IPS-15b (cell line): Measurements from ENCODE around the gene TIE1.

Experiments used
- H3K27me3 ChIP-seq: one replicate; pipeline ENCODE4 v1.6.1; 2013; ENCODE audit warnings: low read length; ENCODE audit not compliant: control insufficient read depth, insufficient read depth
- H3K36me3 ChIP-seq: one replicate; pipeline ENCODE4 v1.6.1; 2013; ENCODE audit warnings: low read length; ENCODE audit not compliant: control insufficient read depth, insufficient read depth
- H3K4me1 ChIP-seq: one replicate; pipeline ENCODE4 v1.6.1; 2013; ENCODE audit warnings: mild to moderate bottlenecking, low read length; ENCODE audit not compliant: control insufficient read depth, insufficient read depth
- H3K4me3 ChIP-seq: one replicate; pipeline ENCODE4 v1.5.1; 2013; ENCODE audit warnings: low read depth, low read length
- H3K9ac ChIP-seq: one replicate; pipeline ENCODE4 v1.6.1; 2013; ENCODE audit warnings: low read depth, mild to moderate bottlenecking, low read length
- H3K9me3 ChIP-seq: one replicate; pipeline ENCODE4 v1.6.1; 2013; ENCODE audit warnings: mild to moderate bottlenecking, low read length; ENCODE audit not compliant: control insufficient read depth, insufficient read depth

The TIE1 gene

DNA sequence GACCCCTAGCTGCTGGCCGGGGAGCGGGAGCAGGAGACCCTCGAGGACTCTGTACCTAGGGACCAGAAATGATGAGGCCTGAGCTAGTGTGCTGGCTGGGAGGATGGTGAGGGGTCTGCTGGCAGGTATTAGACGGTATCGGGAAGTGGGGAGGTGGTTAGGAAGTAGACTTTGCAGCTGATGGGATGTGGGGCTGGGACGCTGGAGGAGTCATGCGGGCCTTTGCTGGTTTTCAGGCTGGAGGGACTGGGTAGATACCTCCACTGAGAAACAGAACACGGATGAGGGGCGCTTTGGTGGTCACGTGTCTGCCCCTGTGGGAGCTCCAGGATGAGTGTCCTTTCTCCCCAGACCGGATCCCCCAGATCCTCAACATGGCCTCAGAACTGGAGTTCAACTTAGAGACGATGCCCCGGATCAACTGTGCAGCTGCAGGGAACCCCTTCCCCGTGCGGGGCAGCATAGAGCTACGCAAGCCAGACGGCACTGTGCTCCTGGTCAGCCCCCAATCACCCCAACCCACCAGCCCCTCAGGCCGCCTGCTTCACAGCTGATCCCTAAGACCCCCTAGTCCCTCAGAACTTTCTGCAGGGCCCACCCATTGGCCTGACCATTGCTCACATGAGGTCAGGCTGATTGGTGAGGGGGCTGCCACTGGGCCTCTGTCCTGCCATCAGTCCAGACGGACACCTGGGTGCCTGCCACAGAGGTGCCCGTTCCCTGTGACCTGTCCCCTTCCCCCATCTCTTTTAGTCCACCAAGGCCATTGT lies 8.0 kb downstream of the TIE1 start:
- no peak overlapping the region for H3K4me3 ChIP-seq

DNA sequence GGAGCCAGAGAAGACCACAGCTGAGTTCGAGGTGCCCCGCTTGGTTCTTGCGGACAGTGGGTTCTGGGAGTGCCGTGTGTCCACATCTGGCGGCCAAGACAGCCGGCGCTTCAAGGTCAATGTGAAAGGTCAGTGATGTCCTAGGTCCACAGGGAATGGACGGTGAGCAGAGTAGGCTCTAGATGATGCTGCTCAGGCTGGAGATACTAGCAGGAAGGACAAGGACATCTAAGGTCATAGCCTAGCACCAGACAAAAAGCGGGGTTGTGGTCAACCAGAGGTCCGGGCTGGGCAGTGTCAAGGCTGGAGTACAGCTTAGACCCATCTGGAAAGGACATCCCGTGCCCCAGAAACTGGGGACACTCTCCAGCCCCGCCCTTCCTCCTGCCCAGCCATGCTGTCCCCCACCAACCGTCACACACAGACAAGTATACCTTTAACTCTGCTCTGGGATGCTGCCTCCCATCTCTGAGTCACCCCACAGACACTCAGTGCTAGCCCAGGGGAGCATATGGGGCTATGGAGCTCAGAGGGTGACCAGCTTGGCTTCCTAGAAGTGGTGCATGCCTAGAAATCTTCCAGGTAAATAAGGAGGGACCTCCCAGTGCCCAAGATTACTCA lies 8.7 kb downstream of the TIE1 start:
- Histone ChIP-seq H3K9me3 (no peaks in the 10 kb centered on the region), H3K27me3 (no peaks in the 10 kb centered on the region), H3K9ac (no peak overlapping the region), H3K36me3 (no peaks in the 10 kb centered on the region), H3K4me3 (no peak overlapping the region), H3K4me1 (no peaks in the 10 kb centered on the region)

More for the DNA sequence above, 8.0 kb downstream of the TIE1 start:
- no peaks in the 10 kb centered on the region for H3K36me3 ChIP-seq
- no peaks in the 10 kb centered on the region for H3K4me1 ChIP-seq
- no peak overlapping the region for H3K9ac ChIP-seq
- H3K9me3 ChIP-seq, result no peaks in the 10 kb centered on the region
- no peaks in the 10 kb centered on the region for H3K27me3 ChIP-seq

DNA sequence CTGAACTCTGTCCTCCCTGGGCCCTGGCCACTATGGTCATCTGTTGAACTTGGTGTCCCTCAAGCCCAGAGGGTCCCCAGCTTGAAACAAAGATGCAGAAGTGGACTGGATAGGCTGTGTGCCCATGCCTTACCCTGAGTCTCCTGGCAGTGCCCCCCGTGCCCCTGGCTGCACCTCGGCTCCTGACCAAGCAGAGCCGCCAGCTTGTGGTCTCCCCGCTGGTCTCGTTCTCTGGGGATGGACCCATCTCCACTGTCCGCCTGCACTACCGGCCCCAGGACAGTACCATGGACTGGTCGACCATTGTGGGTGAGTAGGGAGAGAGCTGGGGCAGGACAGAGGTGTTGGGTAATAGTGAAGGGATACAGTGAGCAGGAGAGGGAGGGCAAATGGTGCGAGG lies 10.7 kb downstream of the TIE1 start:
- no peaks in the 10 kb centered on the region for H3K4me1 ChIP-seq
- no peaks in the 10 kb centered on the region for H3K9me3 ChIP-seq
- H3K4me3 ChIP-seq, result no peak overlapping the region
- H3K27me3 ChIP-seq, result no peaks in the 10 kb centered on the region
- H3K9ac ChIP-seq, result no peak overlapping the region
- no peaks in the 10 kb centered on the region for H3K36me3 ChIP-seq

DNA sequence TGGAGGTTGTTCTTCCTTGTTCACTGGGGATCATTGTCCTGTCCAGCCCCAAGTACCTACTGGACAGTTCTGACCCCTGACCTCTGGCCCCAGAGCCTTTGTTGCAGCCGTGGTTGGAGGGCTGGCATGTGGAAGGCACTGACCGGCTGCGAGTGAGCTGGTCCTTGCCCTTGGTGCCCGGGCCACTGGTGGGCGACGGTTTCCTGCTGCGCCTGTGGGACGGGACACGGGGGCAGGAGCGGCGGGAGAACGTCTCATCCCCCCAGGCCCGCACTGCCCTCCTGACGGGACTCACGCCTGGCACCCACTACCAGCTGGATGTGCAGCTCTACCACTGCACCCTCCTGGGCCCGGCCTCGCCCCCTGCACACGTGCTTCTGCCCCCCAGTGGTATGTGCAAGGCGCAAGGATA lies 11.4 kb downstream of the TIE1 start:
- no peaks in the 10 kb centered on the region for H3K4me1 ChIP-seq
- no peak overlapping the region for H3K4me3 ChIP-seq
- no peak overlapping the region for H3K9ac ChIP-seq
- H3K9me3 ChIP-seq, result no peaks in the 10 kb centered on the region
- no peaks in the 10 kb centered on the region for H3K27me3 ChIP-seq
- no peaks in the 10 kb centered on the region for H3K36me3 ChIP-seq

- H3K9me3 ChIP-seq, result no peaks in the 10 kb centered on the region
- no peak overlapping the region for H3K9ac ChIP-seq
- H3K4me1 ChIP-seq, result no peaks in the 10 kb centered on the region
- H3K4me3 ChIP-seq, result no peak overlapping the region
- H3K27me3 ChIP-seq, result no peaks in the 10 kb centered on the region
- no peaks in the 10 kb centered on the region for H3K36me3 ChIP-seq
Observed at GRCh38 chr1:43312663-43313515, 12.1 kb downstream of the TIE1 start.

- no peak overlapping the region for H3K4me3 ChIP-seq
- H3K27me3 ChIP-seq, result no peaks in the 10 kb centered on the region
- no peaks in the 10 kb centered on the region for H3K36me3 ChIP-seq
- H3K9me3 ChIP-seq, result no peaks in the 10 kb centered on the region
- H3K9ac ChIP-seq, result no peak overlapping the region
- H3K4me1 ChIP-seq, result peaks cover 2% of the 10 kb centered on the region
Observed at GRCh38 chr1:43313771-43314170, 13.0 kb downstream of the TIE1 start.

- peaks cover 2% of the 10 kb centered on the region for H3K4me1 ChIP-seq
- no peak overlapping the region for H3K4me3 ChIP-seq
- no peak overlapping the region for H3K9ac ChIP-seq
- no peaks in the 10 kb centered on the region for H3K9me3 ChIP-seq
- H3K36me3 ChIP-seq, result no peaks in the 10 kb centered on the region
- H3K27me3 ChIP-seq, result no peaks in the 10 kb centered on the region
Observed at GRCh38 chr1:43314233-43314632, 13.5 kb downstream of the TIE1 start.

GRCh38 chr1:43315481-43315880 lies 14.7 kb downstream of the TIE1 start:
- Histone ChIP-seq H3K27me3 (no peaks in the 10 kb centered on the region), H3K4me3 (no peak overlapping the region), H3K4me1 (peaks cover 2% of the 10 kb centered on the region), H3K36me3 (no peaks in the 10 kb centered on the region), H3K9me3 (no peaks in the 10 kb centered on the region), H3K9ac (no peak overlapping the region)

DNA sequence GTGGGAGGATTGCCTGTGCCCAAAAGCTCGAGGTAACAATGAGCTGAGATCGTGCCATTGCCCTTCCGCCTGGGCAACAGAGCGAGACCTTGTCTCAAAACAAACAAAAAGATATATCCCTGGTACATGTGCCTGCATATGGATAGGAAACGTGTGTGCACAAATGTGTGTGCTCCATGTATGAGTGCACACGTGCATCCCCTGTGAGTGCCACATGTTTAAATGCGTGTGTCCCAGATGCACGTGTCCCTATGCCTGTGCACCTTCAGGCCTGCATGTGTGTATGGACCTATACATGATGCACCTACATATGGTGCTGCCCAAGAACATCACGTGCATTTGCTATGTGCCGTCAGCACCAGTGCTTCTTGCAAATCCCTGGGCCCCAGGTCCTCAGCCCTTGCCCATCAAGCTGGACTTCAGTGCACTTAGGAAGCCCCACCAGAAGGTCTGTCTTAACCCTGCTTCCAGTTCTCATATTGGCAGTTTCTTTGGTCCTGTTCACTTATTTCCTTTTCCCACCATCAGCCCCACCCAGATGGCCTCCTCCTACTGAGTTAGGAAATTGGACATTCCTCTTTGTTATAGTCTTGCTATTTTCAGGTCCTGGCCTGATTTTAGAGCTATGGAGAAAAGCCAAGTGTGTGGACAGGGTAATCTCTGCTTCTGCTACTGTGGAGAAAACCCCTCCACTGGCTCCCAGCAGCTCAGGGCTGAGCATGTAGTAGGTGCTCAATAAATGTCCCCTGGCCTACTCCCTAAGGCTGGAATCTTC lies 15.4 kb downstream of the TIE1 start:
- H3K27me3 ChIP-seq, result no peaks in the 10 kb centered on the region
- H3K4me1 ChIP-seq, result peaks cover 2% of the 10 kb centered on the region
- H3K36me3 ChIP-seq, result no peaks in the 10 kb centered on the region
- H3K9ac ChIP-seq, result no peak overlapping the region
- no peaks in the 10 kb centered on the region for H3K9me3 ChIP-seq
- no peak overlapping the region for H3K4me3 ChIP-seq

GRCh38 chr1:43316738-43317520 lies 16.1 kb downstream of the TIE1 start:
- Histone ChIP-seq H3K4me3 (no peak overlapping the region), H3K9me3 (no peaks in the 10 kb centered on the region), H3K27me3 (no peaks in the 10 kb centered on the region), H3K4me1 (peaks cover 2% of the 10 kb centered on the region), H3K36me3 (no peaks in the 10 kb centered on the region), H3K9ac (no peak overlapping the region)
